HCT116 (cell line): Measurements from ENCODE around the gene LPXN. TPM values are rescaled to one million over a fixed set of nuclear protein-coding genes. Genes with fewer than 3 reads are reported as not detected.

Source experiments
- ATAC-seq: fragments of 200-7000 bp; cut with Tn5 transposase; 2 replicates; pipeline ENCODE4 v1.9.1; 2020; ENCODE audit warnings: mild to moderate bottlenecking, moderate library complexity
- BruUV-seq: library from RNA; stranded (reverse); fragments of 400-500 nt; replicated peaks from 2 replicates; lab custom pipeline; 2021; lab: Mats Ljungman, UMichigan
- CTCF ChIA-PET: fragments of 300-600 bp; sonication (Branson Sonifier 250); formaldehyde crosslinking; loops from one replicate; lab custom pipeline; 2021; ENCODE audit warnings: antibody characterized with exemption; lab: Charles Lee
- POLR2A ChIA-PET: fragments of 300-600, 350-600 bp; sonication (Branson Sonifier 250); formaldehyde crosslinking; loops from one replicate; lab custom pipeline; 2021; ENCODE audit warnings: antibody characterized with exemption; lab: Charles Lee
- RAD21 ChIA-PET, 2 experiments: fragments of 300-600 bp; sonication (Branson Sonifier 250); formaldehyde crosslinking; loops; one replicate each; lab custom pipeline; 2023; ENCODE audit warnings: low total read pairs in 2 of 2; ENCODE audit not compliant: uncharacterized antibody in 2 of 2, unreplicated experiment in 2 of 2, low non-redundant PET in 1 of 2; lab: Charles Lee
- DNase-seq: peaks from one replicate; pipeline ENCODE4 v3.0.0-alpha.2; 2010; ENCODE audit warnings: low read depth, low spot score
- H2AFZ ChIP-seq: fragments of 200-600 bp; shearing (Covaris generic), sonication (generic); 2 replicates; pipeline ENCODE4 v1.6.1; 2017; ENCODE audit warnings: low read depth, mixed run types, mixed read lengths, antibody characterized with exemption, low read length; ENCODE audit not compliant: poor library complexity, severe bottlenecking
- H3K27ac ChIP-seq: 2 replicates; pipeline ENCODE4 v1.5.1; 2012; ENCODE audit warnings: low read depth, low read length
- H3K27me3 ChIP-seq: fragments of 200-600 bp; sonication (generic); 2 replicates; pipeline ENCODE4 v1.6.1; 2016; ENCODE audit warnings: mixed run types, low read length, mixed read lengths; ENCODE audit not compliant: insufficient read depth
- H3K36me3 ChIP-seq, 2 experiments: fragments of 200-500 bp in 1 of 2; fragments of 200-600 bp in 1 of 2; sonication (Bioruptor generic) in 1 of 2; sonication (generic) in 1 of 2; 2 replicates each; pipeline versions ENCODE4 v1.5.1 to v1.6.1; 2014 to 2016; ENCODE audit warnings: low read length in 2 of 2, inconsistent platforms in 1 of 2, mixed read lengths in 1 of 2, mixed run types in 1 of 2; ENCODE audit not compliant: insufficient read depth in 2 of 2, control insufficient read depth in 1 of 2
- H3K4me1 ChIP-seq, 2 experiments: fragments of 200-600 bp in 1 of 2; sonication (generic) in 1 of 2; 2 replicates each; pipeline versions ENCODE4 v1.5.1 to v1.6.1; 2012 to 2017; ENCODE audit warnings: low read length in 2 of 2, inconsistent platforms in 1 of 2, mild to moderate bottlenecking in 1 of 2, mixed read lengths in 1 of 2, mixed run types in 1 of 2, moderate library complexity in 1 of 2; ENCODE audit not compliant: insufficient read depth in 2 of 2, control insufficient read depth in 1 of 2
- H3K4me2 ChIP-seq: fragments of 200-600 bp; sonication (generic); 2 replicates; pipeline ENCODE4 v1.6.1; 2017; ENCODE audit warnings: mixed run types, low read length, mixed read lengths
- H3K4me3 ChIP-seq, 2 experiments: fragments of 200-600 bp in 1 of 2; sonication (generic) in 1 of 2; replicated peaks in 1 of 2; 2 replicates each; pipeline ENCODE4 v1.5.1; 2011 to 2016; ENCODE audit warnings: low read length in 2 of 2, control low read depth in 1 of 2, low read depth in 1 of 2, mild to moderate bottlenecking in 1 of 2, mixed read lengths in 1 of 2, mixed run types in 1 of 2
- H3K79me2 ChIP-seq: fragments of 200-600 bp; sonication (generic); 2 replicates; pipeline ENCODE4 v1.6.1; 2017; ENCODE audit warnings: mild to moderate bottlenecking, mixed run types, low read length, moderate library complexity, mixed read lengths; ENCODE audit not compliant: insufficient read depth
- H3K9ac ChIP-seq: fragments of 200-600 bp; sonication (generic); 2 replicates; pipeline ENCODE4 v1.6.1; 2016; ENCODE audit warnings: low read length, mixed read lengths
- H3K9me2 ChIP-seq: fragments of 200-600 bp; sonication (generic), shearing (Covaris generic); 2 replicates; pipeline ENCODE4 v1.6.1; 2017; ENCODE audit warnings: mixed run types, mild to moderate bottlenecking, moderate library complexity; ENCODE audit not compliant: insufficient read depth
- H3K9me3 ChIP-seq, 2 experiments: fragments of 200-500 bp in 1 of 2; fragments of 200-600 bp in 1 of 2; sonication (Bioruptor generic) in 1 of 2; sonication (generic) in 1 of 2; 2 replicates each; pipeline ENCODE4 v1.6.1; 2014 to 2017; ENCODE audit warnings: low read length in 2 of 2, mixed read lengths in 2 of 2, inconsistent platforms in 1 of 2, low read depth in 1 of 2, mild to moderate bottlenecking in 1 of 2, mixed run types in 1 of 2, moderate library complexity in 1 of 2; ENCODE audit not compliant: control insufficient read depth in 1 of 2, insufficient read depth in 1 of 2
- H4K20me1 ChIP-seq: fragments of 200-600 bp; sonication (generic), shearing (Covaris generic); 2 replicates; pipeline ENCODE4 v1.6.1; 2017; ENCODE audit warnings: mixed run types, mild to moderate bottlenecking, moderate library complexity; ENCODE audit not compliant: insufficient read depth
- CEBPB ChIP-seq: IDR thresholded peaks from 2 replicates; pipeline ENCODE4 v1.6.1; 2012; ENCODE audit warnings: low read depth
- EGR1 ChIP-seq: IDR thresholded peaks from 2 replicates; pipeline ENCODE4 v1.6.1; 2012; ENCODE audit warnings: low read depth
- ELF1 ChIP-seq: IDR thresholded peaks from 2 replicates; pipeline ENCODE4 v1.6.1; 2012; ENCODE audit warnings: low read depth, borderline replicate concordance
- POLR2A ChIP-seq: IDR thresholded peaks from 2 replicates; pipeline ENCODE4 v1.7.0; 2011; ENCODE audit warnings: borderline replicate concordance; ENCODE audit not compliant: insufficient read depth, insufficient read length; ENCODE audit errors: extremely low read depth
- POLR2AphosphoS5 ChIP-seq: IDR thresholded peaks from 2 replicates; pipeline ENCODE4 v1.6.1; 2011; ENCODE audit warnings: mild to moderate bottlenecking, low read depth, low read length, moderate library complexity
- RAD21 ChIP-seq: IDR thresholded peaks from 2 replicates; pipeline ENCODE4 v1.6.1; 2012; ENCODE audit warnings: low read depth, mild to moderate bottlenecking
- SIN3A ChIP-seq: IDR thresholded peaks from 2 replicates; pipeline ENCODE4 v1.6.1; 2012; ENCODE audit warnings: low read depth
- SP1 ChIP-seq: IDR thresholded peaks from 2 replicates; pipeline ENCODE4 v1.6.1; 2012; ENCODE audit warnings: low read depth
- TCF7L2 ChIP-seq: IDR thresholded peaks from 2 replicates; pipeline ENCODE4 v1.7.0; 2011; ENCODE audit warnings: borderline replicate concordance, inconsistent platforms; ENCODE audit not compliant: insufficient read depth, insufficient read length; ENCODE audit errors: extremely low read depth
- YY1 ChIP-seq: IDR thresholded peaks from 2 replicates; pipeline ENCODE4 v1.6.1; 2011; ENCODE audit warnings: low read length, low read depth, moderate library complexity, mild to moderate bottlenecking; ENCODE audit not compliant: insufficient replicate concordance; ENCODE audit errors: extremely low read depth
- ZFX ChIP-seq: fragments of 450-650 bp; IDR thresholded peaks from 2 replicates; pipeline ENCODE4 v1.6.1; 2017
- ZNF274 ChIP-seq: fragments of 200-500 bp; sonication (Bioruptor generic); IDR thresholded peaks from 2 replicates; pipeline ENCODE4 v1.6.1; 2014; ENCODE audit warnings: mild to moderate bottlenecking, low read depth, low read length, inconsistent platforms
- intact Hi-C: fragments of 100-400 bp; cut with micrococcal nuclease; formaldehyde crosslinking; loops from 2 replicates; pipeline ENCODE4 v1.10.0; 2022
- total RNA-seq: library from RNA; stranded (reverse); gene quantifications from one replicate; pipeline ENCODE4 v1.2.1, GENCODE V29; 2021; ENCODE audit not compliant: unreplicated experiment
- TF ChIP-seq, protein P1 (sequence below): IDR thresholded peaks from 2 replicates; pipeline ENCODE4 v1.6.1; 2011; ENCODE audit warnings: mild to moderate bottlenecking, low read length, moderate library complexity; ENCODE audit not compliant: insufficient replicate concordance; ENCODE audit errors: extremely low read depth

The LPXN gene
- total RNA-seq, 1 experiment from 2014 or later: 3.6 TPM

DNA sequence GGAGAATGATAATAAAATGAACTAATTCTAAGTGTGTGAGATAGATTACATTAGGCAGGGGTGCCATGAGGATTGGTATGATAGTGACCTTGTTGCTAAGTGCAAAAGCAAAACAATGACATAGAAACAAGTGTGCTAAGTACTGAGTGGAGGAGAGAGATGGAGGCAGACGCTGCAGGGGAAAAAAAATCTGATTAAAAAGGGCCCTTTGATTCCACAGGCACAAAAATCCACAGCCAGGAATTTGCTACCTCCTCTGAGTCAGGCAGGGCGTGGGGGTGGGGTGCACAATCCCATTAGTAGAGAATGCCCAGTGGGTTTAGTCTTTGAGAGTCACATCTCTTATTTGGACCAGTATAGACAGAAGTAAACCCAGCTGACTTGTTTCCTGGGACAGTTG, 46.7 kb upstream of the LPXN start, which contains the start of gene CNTF:
Gene CNTF (plus strand): TSS at position 322 of the 400 bp plus-strand sequence. CDS start 88 bp downstream, outside the sequence.
- H3K9ac ChIP-seq: no peak within 1 kb of the TSS
- no peak for TF ChIP-seq SP1
- no peak for TF ChIP-seq CEBPB
- no peak for TF ChIP-seq ELF1
- no peak for TF ChIP-seq SIN3A
- TF ChIP-seq POLR2A: no peak
- TF ChIP-seq ZNF274: no peak
- TF ChIP-seq POLR2AphosphoS5: no peak
- no peak for TF ChIP-seq ZFX
- TF ChIP-seq, protein P1, sequence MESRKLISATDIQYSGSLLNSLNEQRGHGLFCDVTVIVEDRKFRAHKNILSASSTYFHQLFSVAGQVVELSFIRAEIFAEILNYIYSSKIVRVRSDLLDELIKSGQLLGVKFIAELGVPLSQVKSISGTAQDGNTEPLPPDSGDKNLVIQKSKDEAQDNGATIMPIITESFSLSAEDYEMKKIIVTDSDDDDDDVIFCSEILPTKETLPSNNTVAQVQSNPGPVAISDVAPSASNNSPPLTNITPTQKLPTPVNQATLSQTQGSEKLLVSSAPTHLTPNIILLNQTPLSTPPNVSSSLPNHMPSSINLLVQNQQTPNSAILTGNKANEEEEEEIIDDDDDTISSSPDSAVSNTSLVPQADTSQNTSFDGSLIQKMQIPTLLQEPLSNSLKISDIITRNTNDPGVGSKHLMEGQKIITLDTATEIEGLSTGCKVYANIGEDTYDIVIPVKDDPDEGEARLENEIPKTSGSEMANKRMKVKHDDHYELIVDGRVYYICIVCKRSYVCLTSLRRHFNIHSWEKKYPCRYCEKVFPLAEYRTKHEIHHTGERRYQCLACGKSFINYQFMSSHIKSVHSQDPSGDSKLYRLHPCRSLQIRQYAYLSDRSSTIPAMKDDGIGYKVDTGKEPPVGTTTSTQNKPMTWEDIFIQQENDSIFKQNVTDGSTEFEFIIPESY: no peak
- TF ChIP-seq YY1: no peak
- no peak for TF ChIP-seq EGR1
- no peak for TF ChIP-seq TCF7L2
- TF ChIP-seq RAD21: no peak
- no peaks in the 10 kb centered on the region for H3K27me3 ChIP-seq
- H3K4me1 ChIP-seq: peaks cover 3 to 17% of the 10 kb centered on the region in 2 experiments
- H2AFZ ChIP-seq: no peak within 1 kb of the TSS
- ChIA-PET CTCF (no interaction called here), RAD21 (no interaction called here), POLR2A (no interaction called here)
- intact Hi-C loops: no loop called here
- H3K4me2 ChIP-seq: no peak within 1 kb of the TSS
- 0 out of 2 replicates have a peak, but pooled peaks cover 10% of the 10 kb centered on the region for H3K79me2 ChIP-seq
- DNase-seq (no peak), ATAC-seq (no peak)
- H3K9me2 ChIP-seq: no peaks in the 10 kb centered on the region
- 0 out of 2 replicates have a peak, but pooled peaks cover 5% of the 10 kb centered on the region for H4K20me1 ChIP-seq
- no peak within 1 kb of the TSS for H3K27ac ChIP-seq
- no peak within 1 kb of the TSS for H3K4me3 ChIP-seq
- peaks cover 28 to 50% of the 10 kb centered on the region in 2 experiments; a peak in 3 of 4 replicates for H3K36me3 ChIP-seq
- no peaks in the 10 kb centered on the region for H3K9me3 ChIP-seq
- no TSS peak for BruUV-seq
